ENCODE measurements around the gene LY9.
"Not testable (repeated sequence)": the region's sequence is repeated elsewhere in the genome, so short reads cannot be mapped to it uniquely, and the experiment has no call there.

The LY9 gene

GRCh38 chr1:160774886-160775719 lies 20.9 kb upstream of the LY9 start:
- DNase-seq (ENCODE audit: low read depth in 2 of 2), result no peak

- no peak for DNase-seq (ENCODE audit: low read depth in 2 of 2)
These were observed 19.8 kb upstream of the LY9 start for GRCh38 chr1:160776178-160776577.

- DNase-seq (ENCODE audit: low read depth in 2 of 2), result peak in 1 of 2 experiments; percentile 34
These were observed 18.4 kb upstream of the LY9 start for GRCh38 chr1:160777486-160778089.

GRCh38 chr1:160778976-160779375 lies 17.0 kb upstream of the LY9 start:
- no peak for DNase-seq (ENCODE audit: low read depth in 2 of 2)

DNA sequence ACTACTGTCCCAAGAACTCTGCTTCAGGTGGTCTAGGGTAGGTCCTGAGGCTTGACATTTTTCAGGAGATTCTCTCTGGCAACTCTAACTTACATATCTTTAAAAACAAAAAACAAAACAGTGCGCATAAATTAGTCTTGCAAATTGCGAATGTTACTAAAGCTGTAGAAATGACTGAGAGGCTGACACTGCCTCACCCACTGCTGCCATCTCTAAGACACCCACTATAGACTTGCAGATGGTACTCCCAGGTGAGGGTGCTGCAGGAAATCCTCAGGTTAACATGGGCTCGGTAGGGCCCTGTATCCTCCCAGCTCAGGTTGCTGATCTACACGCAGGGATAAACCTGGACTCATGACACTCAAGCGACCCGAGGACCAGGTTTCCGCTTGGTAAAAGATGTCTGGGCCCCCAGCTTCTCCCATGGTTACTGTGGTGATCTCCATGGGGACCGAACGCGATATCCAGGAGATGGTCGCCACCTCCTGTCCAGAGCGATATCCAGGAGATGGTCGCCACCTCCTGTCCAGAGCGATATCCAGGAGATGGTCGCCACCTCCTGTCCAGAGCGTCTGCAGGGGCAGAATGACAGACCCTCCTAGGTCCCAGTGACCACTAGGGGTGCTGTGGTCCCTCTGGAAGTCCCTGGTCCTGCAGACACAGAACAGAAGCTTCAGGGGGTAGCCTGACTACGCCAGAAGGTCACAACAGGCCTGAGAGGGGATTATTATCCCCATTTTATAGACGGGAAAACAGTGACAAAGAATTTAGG lies 16.2 kb upstream of the LY9 start:
- peak in 1 of 2 experiments; percentile 37 for DNase-seq (ENCODE audit: low read depth in 2 of 2)

DNA sequence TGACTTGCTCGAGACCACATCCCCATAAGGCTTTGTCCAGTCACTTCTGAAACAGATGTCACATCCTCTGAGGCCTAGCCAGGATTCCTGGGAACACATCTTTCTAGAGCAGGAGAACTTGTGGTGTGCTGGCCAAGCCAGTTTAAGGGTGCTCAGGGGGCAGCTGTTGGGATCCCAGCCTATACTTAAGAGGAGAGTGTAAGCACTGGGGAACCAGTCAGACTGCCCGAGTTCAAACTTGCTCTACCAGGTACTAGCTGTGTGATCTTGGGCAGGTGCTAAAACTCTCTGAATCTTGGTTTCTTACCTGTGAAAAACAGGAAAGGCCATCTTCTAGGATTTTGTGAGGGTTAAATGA lies 15.6 kb upstream of the LY9 start:
- DNase-seq (ENCODE audit: low read depth in 2 of 2), result no peak

DNA sequence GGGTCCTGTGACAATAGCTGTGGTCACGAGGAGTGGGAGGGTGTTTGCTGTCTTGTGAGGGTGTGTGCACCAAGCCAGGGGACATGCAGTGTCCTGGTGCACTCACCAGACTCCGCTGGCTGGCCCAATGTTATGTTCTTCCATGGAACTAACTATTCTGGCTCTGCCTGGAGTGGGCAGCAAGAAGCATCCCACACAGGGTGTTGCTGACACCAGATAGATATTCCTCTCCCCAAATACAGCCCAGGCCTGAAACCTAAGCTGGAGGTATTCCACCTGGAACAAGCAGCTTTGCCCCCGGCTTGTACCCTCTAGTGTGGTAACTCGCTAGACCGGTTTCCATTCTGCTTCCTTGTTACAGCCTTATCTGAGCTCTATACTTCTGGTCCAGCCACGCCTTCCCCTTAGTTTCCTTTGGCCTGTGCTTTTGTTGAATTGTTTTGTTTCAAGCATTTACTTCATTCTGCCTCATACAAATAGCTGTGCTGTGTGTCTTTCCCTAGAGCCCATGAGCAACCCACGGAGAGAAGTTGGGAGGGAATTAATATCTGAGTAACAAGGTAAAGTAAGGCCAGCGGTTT lies 14.7 kb upstream of the LY9 start:
- DNase-seq (ENCODE audit: low read depth in 2 of 2), result no peak

- DNase-seq (ENCODE audit: low read depth in 2 of 2), result no peak
These were observed 13.9 kb upstream of the LY9 start for GRCh38 chr1:160781914-160782689.

GRCh38 chr1:160782988-160783765 lies 12.8 kb upstream of the LY9 start:
- not testable (repeated sequence) for DNase-seq (ENCODE audit: low read depth in 2 of 2)

DNA sequence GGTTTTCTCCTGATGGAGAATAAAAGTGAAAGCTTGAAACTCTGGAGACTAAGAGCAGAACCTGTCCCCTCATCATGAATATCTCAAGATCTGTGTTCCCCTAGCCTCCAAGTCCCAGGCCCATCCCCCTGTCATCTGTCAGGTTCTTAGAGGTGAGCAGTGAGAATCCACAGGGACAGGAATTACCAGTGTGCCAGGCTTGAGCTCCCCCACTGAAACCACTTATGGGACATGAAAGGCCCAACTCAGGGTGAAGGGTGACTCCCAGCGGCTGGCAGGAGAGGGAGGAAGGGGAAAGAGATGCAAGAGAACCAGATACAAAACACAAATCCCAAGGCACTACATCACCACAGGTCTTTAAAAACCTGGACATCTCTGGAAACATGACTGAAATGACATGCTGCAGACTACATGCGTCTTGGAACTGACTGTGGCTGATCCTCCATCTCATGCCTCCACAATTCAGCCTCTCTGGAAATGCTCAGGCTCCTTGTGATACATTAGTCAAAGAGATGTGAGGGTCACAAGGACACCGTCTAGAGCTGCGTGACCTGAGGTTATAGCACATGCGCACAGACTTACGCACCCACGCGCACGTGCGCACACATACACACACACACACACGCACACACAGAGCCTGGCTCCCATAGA lies 6.8 kb upstream of the LY9 start:
- no peak for DNase-seq (ENCODE audit: low read depth in 2 of 2)

GRCh38 chr1:160789702-160790611 lies 6.0 kb upstream of the LY9 start:
- no peak for DNase-seq (ENCODE audit: low read depth in 2 of 2)

DNA sequence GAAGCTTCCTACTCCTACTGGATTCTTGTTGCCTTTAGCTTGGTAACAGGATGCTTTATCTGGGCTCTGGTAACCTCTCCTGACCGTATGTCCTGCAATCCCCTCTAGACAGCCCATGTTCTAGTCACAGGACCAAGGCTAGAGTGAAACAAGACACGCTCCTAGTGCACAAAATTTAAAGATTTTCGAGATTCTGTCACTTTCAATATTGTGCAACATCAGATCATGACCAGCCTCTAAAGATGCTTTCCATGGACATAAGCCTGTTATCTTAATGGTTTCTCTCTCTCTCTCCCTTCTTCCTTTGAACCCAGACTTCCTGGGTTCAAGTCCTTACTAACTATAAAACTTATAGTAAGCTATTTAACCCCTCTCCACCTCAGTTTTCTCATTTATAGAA lies 1.6 kb upstream of the LY9 start:
- DNase-seq (ENCODE audit: low read depth in 2 of 2), result no peak

GRCh38 chr1:160797271-160797709 lies 1.3 kb downstream of the LY9 start:
- DNase-seq (ENCODE audit: low read depth in 2 of 2), result no peak

- peak; percentile 17 to 40 for DNase-seq (ENCODE audit: low read depth in 2 of 2)
These were observed 1.9 kb downstream of the LY9 start for GRCh38 chr1:160797861-160798273.

- no peak for DNase-seq (ENCODE audit: low read depth in 2 of 2)
These were observed 2.5 kb downstream of the LY9 start for GRCh38 chr1:160798439-160798838.

DNA sequence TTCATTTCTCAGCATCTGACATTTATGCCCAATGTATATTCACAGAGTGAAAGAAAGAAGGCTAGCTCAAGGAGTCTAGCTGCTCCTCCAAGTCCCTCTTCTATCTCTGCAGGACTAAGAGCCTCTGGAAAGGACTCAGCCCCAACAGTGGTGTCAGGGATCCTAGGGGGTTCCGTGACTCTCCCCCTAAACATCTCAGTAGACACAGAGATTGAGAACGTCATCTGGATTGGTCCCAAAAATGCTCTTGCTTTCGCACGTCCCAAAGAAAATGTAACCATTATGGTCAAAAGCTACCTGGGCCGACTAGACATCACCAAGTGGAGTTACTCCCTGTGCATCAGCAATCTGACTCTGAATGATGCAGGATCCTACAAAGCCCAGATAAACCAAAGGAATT lies 3.7 kb downstream of the LY9 start:
- no peak for DNase-seq (ENCODE audit: low read depth in 2 of 2)

GRCh38 chr1:160800142-160800541 lies 4.2 kb downstream of the LY9 start:
- no peak for DNase-seq (ENCODE audit: low read depth in 2 of 2)

DNA sequence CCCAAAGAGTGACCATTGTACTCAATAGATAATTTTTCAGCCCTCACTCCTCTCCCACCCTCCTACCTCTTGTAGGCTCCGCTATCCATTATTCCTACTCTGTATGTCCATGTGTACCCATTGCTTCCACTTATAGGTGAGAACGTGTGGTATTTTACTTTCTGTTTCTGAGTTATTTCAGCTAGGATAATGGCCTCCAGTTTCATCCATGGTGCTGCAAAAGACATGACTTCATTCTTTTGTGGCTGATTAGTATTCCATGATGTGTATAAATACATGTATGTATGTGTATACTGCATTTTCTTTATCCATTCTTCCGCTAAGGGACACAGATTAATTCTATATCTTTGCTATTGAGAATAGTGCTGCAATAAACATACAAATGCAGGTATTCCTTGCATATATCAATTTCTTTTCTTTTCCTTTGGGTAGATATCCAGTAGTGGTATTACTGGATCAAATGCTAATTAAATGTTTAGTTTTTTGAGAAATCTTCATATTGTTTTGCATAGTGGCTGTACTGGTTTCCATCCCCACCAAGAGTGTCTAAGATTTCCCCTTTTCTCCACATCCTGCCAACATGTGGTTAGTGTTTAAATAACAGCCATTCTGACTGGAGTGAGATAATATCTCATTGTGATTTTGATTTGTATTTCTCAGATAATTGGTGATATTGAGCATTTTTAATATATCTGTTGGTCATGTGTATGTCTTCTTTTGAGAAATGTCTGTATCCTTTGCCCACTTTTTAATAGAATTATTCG lies 4.9 kb downstream of the LY9 start:
- no peak for DNase-seq (ENCODE audit: low read depth in 2 of 2)

Measured in stimulated activated CD4-positive, alpha-beta T cell treated with anti-CD3 and anti-CD28 coated beads, Interleukin-12 subunit alpha, Interleukin-12 subunit beta, amount 100 ng/mL, for 24 hours (primary cell).